Mesothelial cell of epicardium (in vitro differentiated cells): Measurements from ENCODE around the gene CNIH2. TPM values are rescaled to one million over a fixed set of nuclear protein-coding genes. Genes with fewer than 3 reads are reported as not detected.

Experiments
- DNase-seq, 2 experiments: peaks; one replicate each; pipeline ENCODE4 v3.0.0; 2021; ENCODE audit warnings: low spot score in 2 of 2; ENCODE audit not compliant: unreplicated experiment in 2 of 2
- H3K27ac Mint-ChIP-seq: 2 replicates; pipeline ENCODE4 v1.8.0; 2021; ENCODE audit warnings: mixed read lengths
- H3K27me3 Mint-ChIP-seq: 2 replicates; pipeline ENCODE4 v1.8.0; 2021; ENCODE audit warnings: low read depth, mixed read lengths
- H3K36me3 Mint-ChIP-seq: 2 replicates; pipeline ENCODE4 v1.8.0; 2021; ENCODE audit warnings: mixed read lengths
- H3K4me1 Mint-ChIP-seq: 2 replicates; pipeline ENCODE4 v1.8.0; 2021; ENCODE audit warnings: mixed read lengths
- H3K4me3 Mint-ChIP-seq: 2 replicates; pipeline ENCODE4 v1.8.0; 2021; ENCODE audit warnings: mild to moderate bottlenecking, moderate library complexity, mixed read lengths
- H3K9me3 Mint-ChIP-seq: 2 replicates; pipeline ENCODE4 v1.8.0; 2021; ENCODE audit warnings: mixed read lengths
- CTCF ChIP-seq: fragments of 200-600 bp; sonication (generic); IDR thresholded peaks from one replicate; pipeline ENCODE4 v1.5.0; 2021; ENCODE audit warnings: antibody characterized with exemption; ENCODE audit not compliant: unreplicated experiment
- total RNA-seq: library from RNA; stranded (reverse); gene quantifications from 3 replicates; pipeline ENCODE4 v1.2.1, GENCODE V29; 2021

Gene CNIH2
- total RNA-seq, 1 donor from 2014 or later, result 10.2 TPM

GRCh38 chr11:66283461-66284105 lies 5.6 kb downstream of the CNIH2 start:
- TF ChIP-seq CTCF, result no peak
- DNase-seq, result no peak
- H3K36me3 Mint-ChIP-seq, result no peaks in the 10 kb centered on the region
- H3K9me3 Mint-ChIP-seq, result no peaks in the 10 kb centered on the region
- H3K4me3 Mint-ChIP-seq, result no peak overlapping the region
- H3K27me3 Mint-ChIP-seq, result peaks cover 8% of the 10 kb centered on the region
- H3K27ac Mint-ChIP-seq, result no peak overlapping the region
- peaks cover 16% of the 10 kb centered on the region for H3K4me1 Mint-ChIP-seq

GRCh38 chr11:66284526-66285078 lies 6.6 kb downstream of the CNIH2 start:
- no peaks in the 10 kb centered on the region for H3K36me3 Mint-ChIP-seq
- TF ChIP-seq CTCF, result no peak
- H3K4me1 Mint-ChIP-seq, result peaks cover 15% of the 10 kb centered on the region
- H3K4me3 Mint-ChIP-seq, result no peak overlapping the region
- DNase-seq, result no peak
- H3K27me3 Mint-ChIP-seq, result peaks cover 10% of the 10 kb centered on the region
- H3K27ac Mint-ChIP-seq, result no peak overlapping the region
- no peaks in the 10 kb centered on the region for H3K9me3 Mint-ChIP-seq

DNA sequence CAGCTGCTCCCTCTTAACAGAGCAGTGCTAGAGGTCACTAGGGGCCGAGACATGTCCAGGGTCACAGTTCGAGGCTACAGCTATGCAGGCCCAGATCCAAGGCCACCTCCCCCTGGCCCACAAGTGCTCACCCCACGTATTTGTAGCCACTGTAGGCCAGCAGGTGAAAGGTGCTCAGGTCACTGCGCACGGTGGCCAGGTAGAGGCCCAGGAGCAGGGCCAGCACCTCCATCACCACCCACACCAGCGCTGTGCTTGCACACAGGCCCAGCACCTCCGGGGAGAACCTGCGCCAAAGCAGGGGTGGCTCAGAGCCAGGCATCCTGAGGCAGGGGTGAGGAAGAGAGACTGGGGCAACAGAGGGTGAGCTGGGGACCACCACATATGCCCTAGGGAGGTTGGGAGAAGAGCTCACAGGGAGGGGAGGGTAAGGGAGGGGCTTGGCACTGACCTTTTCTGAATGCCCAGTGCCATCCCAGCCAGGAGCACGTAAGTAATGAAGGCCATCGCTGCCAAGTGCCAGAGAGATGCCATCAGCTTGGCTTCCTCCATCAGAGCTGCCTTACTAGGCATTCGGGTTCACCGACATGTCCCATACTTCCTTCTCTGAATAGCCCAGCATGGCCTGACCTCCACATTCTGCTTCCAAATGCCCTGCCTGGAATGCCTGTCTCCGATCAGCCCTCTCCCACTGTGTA lies 7.4 kb downstream of the CNIH2 start:
- Mint-ChIP-seq H3K4me1 (peaks cover 22% of the 10 kb centered on the region), H3K4me3 (no peak overlapping the region), H3K27me3 (peaks cover 15% of the 10 kb centered on the region), H3K9me3 (no peaks in the 10 kb centered on the region), H3K27ac (no peak overlapping the region), H3K36me3 (no peaks in the 10 kb centered on the region)
- DNase-seq, result no peak
- no peak for TF ChIP-seq CTCF

- peaks cover 21% of the 10 kb centered on the region for H3K27me3 Mint-ChIP-seq
- H3K4me1 Mint-ChIP-seq, result peaks cover 28% of the 10 kb centered on the region
- H3K36me3 Mint-ChIP-seq, result no peaks in the 10 kb centered on the region
- H3K27ac Mint-ChIP-seq, result no peak overlapping the region
- H3K9me3 Mint-ChIP-seq, result no peaks in the 10 kb centered on the region
- no peak for TF ChIP-seq CTCF
- DNase-seq, result no peak
- H3K4me3 Mint-ChIP-seq, result peak overlapping the region; percentile 46
Observed at GRCh38 chr11:66286699-66287098, 8.7 kb downstream of the CNIH2 start.

DNA sequence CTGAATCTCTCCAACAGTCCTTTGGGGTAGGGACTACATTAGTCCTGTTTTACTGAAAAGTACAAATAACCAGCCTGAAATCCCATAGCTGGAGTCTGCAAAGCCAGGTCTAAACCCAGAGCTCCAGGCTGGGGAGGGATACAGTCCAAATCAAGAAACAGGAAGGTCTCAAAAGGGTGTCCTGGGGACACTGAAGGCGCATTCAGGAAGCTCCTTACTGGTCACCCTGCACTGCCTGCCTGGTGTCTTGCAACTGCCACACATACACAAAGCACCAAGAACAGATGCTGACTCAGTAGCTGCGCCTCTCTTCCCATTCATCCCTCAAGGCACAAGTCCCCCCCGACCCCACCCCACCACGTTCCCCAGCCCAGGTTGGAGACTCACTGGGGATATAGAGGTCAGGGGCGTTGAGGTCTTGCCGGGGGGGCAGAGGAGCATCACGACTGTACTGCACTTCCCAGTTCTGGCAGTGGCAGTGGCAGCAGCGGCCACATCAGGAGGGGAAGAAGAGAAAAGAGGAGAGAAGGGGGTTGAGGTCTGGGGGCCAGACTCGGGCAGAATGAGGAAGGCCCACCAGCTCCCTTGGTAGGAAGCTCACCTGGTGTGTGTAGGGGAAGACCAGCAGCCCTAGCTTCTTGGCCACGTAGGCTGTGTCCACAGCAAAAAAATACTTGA lies 9.4 kb downstream of the CNIH2 start:
- TF ChIP-seq CTCF, result no peak
- H3K4me3 Mint-ChIP-seq, result peak overlapping the region; percentile 83
- H3K27me3 Mint-ChIP-seq, result peaks cover 22% of the 10 kb centered on the region
- DNase-seq, result no peak
- H3K4me1 Mint-ChIP-seq, result peaks cover 28% of the 10 kb centered on the region
- H3K36me3 Mint-ChIP-seq, result no peaks in the 10 kb centered on the region
- no peaks in the 10 kb centered on the region for H3K9me3 Mint-ChIP-seq
- peak overlapping the region; percentile 59 for H3K27ac Mint-ChIP-seq
